Measurements from ENCODE around the gene ATXN2. TPM values are rescaled to one million over a fixed set of nuclear protein-coding genes. Genes with fewer than 3 reads are reported as not detected.

Gene ATXN2
- total RNA-seq, 2 experiments from 2014 or later: 38.2 to 39.3 TPM

DNA sequence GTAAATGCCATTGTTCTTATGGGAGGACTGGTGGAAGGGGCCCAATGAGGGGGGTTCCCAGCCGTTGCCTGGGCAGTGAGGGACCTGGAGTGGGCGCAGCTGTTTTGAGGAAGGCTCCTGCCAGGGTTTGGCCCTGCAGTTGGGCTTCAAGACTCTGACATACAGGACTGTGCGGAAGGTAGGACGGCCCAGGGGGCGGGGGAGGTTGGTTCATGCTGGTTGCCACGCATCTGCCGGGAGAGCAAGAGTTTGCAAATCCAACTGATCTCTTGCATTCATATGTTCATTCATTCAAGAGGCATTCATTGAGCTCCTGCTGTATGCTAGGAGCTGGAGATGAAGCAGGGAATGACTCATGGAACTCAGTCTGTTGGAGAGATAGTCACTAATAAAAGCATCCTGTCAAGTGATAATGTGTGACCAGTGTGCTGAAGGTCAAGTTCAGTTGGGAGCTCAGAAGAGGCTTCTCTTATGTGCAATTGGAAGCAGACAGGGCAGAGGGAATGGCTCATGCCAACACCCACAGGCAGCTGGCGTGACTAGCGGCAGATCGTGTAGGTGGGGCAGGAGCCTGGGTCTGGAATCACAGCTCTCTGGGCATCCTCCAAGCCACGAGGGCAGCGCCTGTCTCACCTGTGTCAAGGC lies 185.6 kb downstream of the ATXN2 start:
- no peak for ATAC-seq
- CTCF ChIA-PET: interaction anchor here (1.4 to 22.4 kb wide), 4 partner anchors 14 to 35 kb away, joined by 5 to 950 read pairs (median 34); no protein-coding TSS in a partner anchor

DNA sequence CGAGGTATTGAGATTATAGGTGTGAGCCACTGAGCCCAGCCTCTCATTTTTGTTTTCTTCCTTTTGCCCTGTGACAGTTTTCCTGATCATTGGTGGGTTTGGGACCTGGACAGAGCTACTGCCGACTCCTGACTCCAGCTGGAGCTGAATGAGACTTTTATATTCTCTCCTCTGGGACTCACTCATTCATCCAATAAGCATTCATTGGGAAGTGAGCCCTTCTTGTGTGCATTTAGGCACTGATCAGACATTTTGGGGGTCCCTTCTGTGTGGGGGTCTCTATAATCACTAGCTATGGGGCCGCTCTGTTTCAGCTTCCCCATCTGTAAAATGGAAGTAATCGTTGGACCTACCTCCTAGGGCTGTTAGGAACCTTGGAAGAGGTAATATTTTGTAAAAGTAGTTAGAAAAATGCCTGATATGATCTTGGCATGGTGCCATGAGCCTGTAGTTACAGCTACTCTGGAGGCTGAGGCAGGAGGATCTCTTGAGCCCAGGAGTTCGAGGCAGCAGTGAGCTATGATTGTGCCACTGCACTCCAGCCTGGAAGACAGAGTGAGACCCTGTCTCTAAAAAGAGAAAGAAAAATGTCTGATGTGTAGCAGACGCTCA lies 186.2 kb downstream of the ATXN2 start:
- no peak overlapping the region for H3K4me3 Mint-ChIP-seq

More for the DNA sequence above, 185.6 kb downstream of the ATXN2 start:
- no peak for DNase-seq
- H3K27me3 Mint-ChIP-seq: no peaks in the 10 kb centered on the region
- H3K4me3 Mint-ChIP-seq: no peak overlapping the region
- H3K4me1 Mint-ChIP-seq: peaks cover 58% of the 10 kb centered on the region
- H3K27ac Mint-ChIP-seq: no peak overlapping the region
- peaks cover 5% of the 10 kb centered on the region for H3K36me3 Mint-ChIP-seq
- H3K9me3 Mint-ChIP-seq (ENCODE audit: low read depth): no peaks in the 10 kb centered on the region

DNA sequence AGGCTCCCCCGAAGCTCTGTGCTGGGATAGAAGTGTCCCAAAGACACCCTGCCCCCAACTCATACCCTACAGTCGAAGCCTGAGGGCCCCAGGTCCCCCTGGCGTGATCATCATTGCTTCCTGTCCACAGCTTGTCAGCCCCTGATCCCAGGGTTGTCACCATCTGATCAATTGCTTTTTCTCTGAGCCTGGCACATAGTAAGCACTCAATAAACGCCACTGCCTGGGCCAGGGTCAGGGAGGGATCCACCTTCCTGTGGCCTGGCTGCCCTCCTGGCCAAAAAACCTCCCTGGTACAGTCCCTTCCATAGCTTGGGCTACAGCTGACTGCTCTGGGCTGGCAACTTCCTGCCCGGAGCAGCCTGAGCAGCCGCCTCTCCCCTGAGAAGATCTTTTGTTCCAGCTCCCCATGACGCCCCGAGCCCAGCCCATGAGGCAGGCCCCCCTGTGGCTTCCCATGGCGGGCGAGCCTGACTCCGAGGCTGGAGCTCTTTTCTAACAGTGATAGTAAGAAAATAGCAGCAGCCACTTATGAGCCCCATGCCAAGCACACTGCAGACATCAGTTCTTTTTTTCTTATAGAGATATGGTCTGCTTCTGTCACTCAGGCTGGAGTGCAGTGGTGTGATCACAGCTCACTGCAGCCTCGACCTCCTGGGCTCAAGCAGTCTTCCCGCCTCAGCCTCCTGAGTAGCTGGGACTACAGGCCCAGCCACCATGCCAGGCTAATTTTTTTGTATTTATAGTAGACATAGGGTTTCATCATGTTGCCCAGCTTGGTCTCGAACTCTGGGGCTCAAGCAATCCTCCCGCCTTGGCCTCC lies 186.9 kb downstream of the ATXN2 start:
- H3K4me3 Mint-ChIP-seq: no peak overlapping the region
- H3K36me3 Mint-ChIP-seq: peaks cover 3% of the 10 kb centered on the region
- H3K4me1 Mint-ChIP-seq: peaks cover 71% of the 10 kb centered on the region
- no peaks in the 10 kb centered on the region for H3K9me3 Mint-ChIP-seq (ENCODE audit: low read depth)
- no peak for ATAC-seq
- no peaks in the 10 kb centered on the region for H3K27me3 Mint-ChIP-seq
- H3K27ac Mint-ChIP-seq: peak overlapping the region; percentile 70
- CTCF ChIA-PET: interaction anchor here (0.9 to 22.4 kb wide), 9 partner anchors 9 to 94 kb away, joined by 3 to 950 read pairs (median 5); no protein-coding TSS in a partner anchor
- DNase-seq: no peak

More for the DNA sequence above, 186.2 kb downstream of the ATXN2 start:
- DNase-seq: no peak
- Mint-ChIP-seq H3K4me1 (peaks cover 64% of the 10 kb centered on the region), H3K9me3 (ENCODE audit: low read depth) (no peaks in the 10 kb centered on the region), H3K27me3 (no peaks in the 10 kb centered on the region), H3K27ac (peak overlapping the region; percentile 20), H3K36me3 (peaks cover 5% of the 10 kb centered on the region)
- no peak for ATAC-seq
- CTCF ChIA-PET: interaction anchor here (0.9 to 22.4 kb wide), 8 partner anchors 11 to 93 kb away, joined by 3 to 950 read pairs (median 6); no protein-coding TSS in a partner anchor

- Mint-ChIP-seq H3K27me3 (no peaks in the 10 kb centered on the region), H3K27ac (peak overlapping the region; percentile 62), H3K36me3 (peaks cover 5% of the 10 kb centered on the region), H3K9me3 (ENCODE audit: low read depth) (no peaks in the 10 kb centered on the region), H3K4me1 (peaks cover 70% of the 10 kb centered on the region), H3K4me3 (no peak overlapping the region)
- DNase-seq (no peak), ATAC-seq (no peak)
- CTCF ChIA-PET: interaction anchor here (1.1 to 22.4 kb wide), 4 partner anchors 8 to 38 kb away, joined by 3 to 950 read pairs (median 34); no protein-coding TSS in a partner anchor
Measured at GRCh38 chr12:111411185-111411764, 187.8 kb downstream of the ATXN2 start.

DNA sequence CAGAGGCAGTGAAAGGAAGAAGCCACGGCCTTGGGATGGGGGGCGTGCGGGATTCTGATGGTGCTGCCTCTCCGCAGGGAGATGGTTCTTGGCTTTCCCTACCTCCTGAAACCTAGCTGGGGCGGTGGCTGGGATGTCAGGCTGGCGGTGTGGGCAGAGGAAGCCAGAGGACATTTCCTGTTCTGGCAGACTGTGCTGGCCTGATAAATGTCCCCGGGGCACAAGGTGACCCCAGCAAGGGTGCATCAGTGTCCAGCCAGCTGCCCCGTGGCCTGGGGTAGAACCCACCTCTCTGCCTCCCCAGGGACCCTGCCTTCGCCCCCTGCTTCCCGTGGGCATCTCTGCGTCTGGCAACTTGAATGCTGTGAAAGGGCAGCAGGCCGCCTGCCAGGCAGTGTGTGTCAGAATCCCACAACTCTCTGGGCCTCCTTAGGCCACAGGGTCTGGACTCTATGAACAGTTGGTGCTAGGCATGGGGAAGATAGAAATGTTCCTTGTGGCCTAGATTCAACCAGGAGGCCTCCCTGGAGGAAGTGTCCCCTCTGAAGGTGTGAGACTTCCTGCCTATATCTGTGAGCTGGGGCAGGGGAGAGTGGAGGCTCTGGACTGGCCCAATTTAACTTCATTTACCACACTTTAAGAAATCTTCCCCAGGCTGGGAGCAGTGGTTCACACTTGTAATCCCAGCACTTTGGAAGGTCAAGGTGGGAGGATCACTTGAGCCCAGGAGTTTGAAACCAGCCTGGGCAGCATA lies 188.5 kb downstream of the ATXN2 start:
- Mint-ChIP-seq H3K27ac (peak overlapping the region; percentile 62), H3K36me3 (peaks cover 5% of the 10 kb centered on the region), H3K9me3 (ENCODE audit: low read depth) (no peaks in the 10 kb centered on the region), H3K4me1 (peaks cover 70% of the 10 kb centered on the region), H3K27me3 (no peaks in the 10 kb centered on the region), H3K4me3 (no peak overlapping the region)
- CTCF ChIA-PET: interaction anchor here (9.4 to 22.4 kb wide), 2 partner anchors 13 to 38 kb away, joined by 61 to 950 read pairs; no protein-coding TSS in a partner anchor
- no peak for DNase-seq
- ATAC-seq: no peak

- ATAC-seq (no peak), DNase-seq (peak; percentile 56)
- CTCF ChIA-PET: interaction anchor here (1.8 to 22.4 kb wide), 3 partner anchors 12 to 39 kb away, joined by 7 to 950 read pairs (median 61); no protein-coding TSS in a partner anchor
- Mint-ChIP-seq H3K9me3 (ENCODE audit: low read depth) (no peaks in the 10 kb centered on the region), H3K36me3 (peaks cover 5% of the 10 kb centered on the region), H3K4me1 (peaks cover 68% of the 10 kb centered on the region), H3K27me3 (no peaks in the 10 kb centered on the region), H3K27ac (peak overlapping the region; percentile 66), H3K4me3 (peak overlapping the region; percentile 31)
Measured at GRCh38 chr12:111409780-111410430, 189.2 kb downstream of the ATXN2 start.

GRCh38 chr12:111409403-111409779 lies 189.7 kb downstream of the ATXN2 start:
- H3K9me3 Mint-ChIP-seq (ENCODE audit: low read depth): no peaks in the 10 kb centered on the region
- peaks cover 69% of the 10 kb centered on the region for H3K4me1 Mint-ChIP-seq
- peak overlapping the region; percentile 66 for H3K27ac Mint-ChIP-seq
- H3K36me3 Mint-ChIP-seq: peaks cover 5% of the 10 kb centered on the region
- peak overlapping the region; percentile 31 for H3K4me3 Mint-ChIP-seq
- DNase-seq (no peak), ATAC-seq (no peak)
- CTCF ChIA-PET: interaction anchor here (1.8 to 22.4 kb wide), 3 partner anchors 11 to 39 kb away, joined by 7 to 950 read pairs (median 61); no protein-coding TSS in a partner anchor
- peaks cover 3% of the 10 kb centered on the region for H3K27me3 Mint-ChIP-seq

GRCh38 chr12:111408686-111409402 lies 190.3 kb downstream of the ATXN2 start:
- Mint-ChIP-seq H3K27me3 (peaks cover 8% of the 10 kb centered on the region), H3K27ac (peak overlapping the region; percentile 66), H3K36me3 (peaks cover 5% of the 10 kb centered on the region), H3K4me1 (peaks cover 74% of the 10 kb centered on the region), H3K9me3 (ENCODE audit: low read depth) (no peaks in the 10 kb centered on the region), H3K4me3 (peak overlapping the region; percentile 88)
- DNase-seq (no peak), ATAC-seq (no peak)
- CTCF ChIA-PET: interaction anchor here (0.7 to 22.4 kb wide), 4 partner anchors 11 to 121 kb away, joined by 3 to 950 read pairs (median 34); no protein-coding TSS in a partner anchor

DNA sequence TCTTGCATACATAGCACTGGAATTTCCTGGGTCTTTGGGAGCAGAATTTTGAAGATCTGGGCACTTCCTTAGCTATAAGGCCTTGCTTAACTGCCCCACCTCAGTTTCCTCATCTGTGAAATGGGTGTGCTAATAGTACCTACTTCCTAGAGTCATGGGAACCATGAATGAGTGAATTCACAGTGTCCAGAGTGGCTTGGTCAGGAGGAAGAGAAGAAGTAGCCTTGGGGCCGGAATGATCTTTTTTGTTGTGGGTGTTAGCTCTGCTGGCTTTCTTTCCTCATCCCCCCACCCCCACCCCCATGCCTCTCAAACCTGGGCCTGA lies 191.0 kb downstream of the ATXN2 start:
- CTCF ChIA-PET: interaction anchor here (0.7 to 22.4 kb wide), 3 partner anchors 10 to 122 kb away, joined by 3 to 950 read pairs (median 61); no protein-coding TSS in a partner anchor
- Mint-ChIP-seq H3K4me3 (peak overlapping the region; percentile 88), H3K27ac (peak overlapping the region; percentile 6), H3K4me1 (peaks cover 75% of the 10 kb centered on the region), H3K36me3 (peaks cover 2% of the 10 kb centered on the region), H3K27me3 (peaks cover 12% of the 10 kb centered on the region), H3K9me3 (ENCODE audit: low read depth) (no peaks in the 10 kb centered on the region)
- ATAC-seq (no peak), DNase-seq (no peak)

DNA sequence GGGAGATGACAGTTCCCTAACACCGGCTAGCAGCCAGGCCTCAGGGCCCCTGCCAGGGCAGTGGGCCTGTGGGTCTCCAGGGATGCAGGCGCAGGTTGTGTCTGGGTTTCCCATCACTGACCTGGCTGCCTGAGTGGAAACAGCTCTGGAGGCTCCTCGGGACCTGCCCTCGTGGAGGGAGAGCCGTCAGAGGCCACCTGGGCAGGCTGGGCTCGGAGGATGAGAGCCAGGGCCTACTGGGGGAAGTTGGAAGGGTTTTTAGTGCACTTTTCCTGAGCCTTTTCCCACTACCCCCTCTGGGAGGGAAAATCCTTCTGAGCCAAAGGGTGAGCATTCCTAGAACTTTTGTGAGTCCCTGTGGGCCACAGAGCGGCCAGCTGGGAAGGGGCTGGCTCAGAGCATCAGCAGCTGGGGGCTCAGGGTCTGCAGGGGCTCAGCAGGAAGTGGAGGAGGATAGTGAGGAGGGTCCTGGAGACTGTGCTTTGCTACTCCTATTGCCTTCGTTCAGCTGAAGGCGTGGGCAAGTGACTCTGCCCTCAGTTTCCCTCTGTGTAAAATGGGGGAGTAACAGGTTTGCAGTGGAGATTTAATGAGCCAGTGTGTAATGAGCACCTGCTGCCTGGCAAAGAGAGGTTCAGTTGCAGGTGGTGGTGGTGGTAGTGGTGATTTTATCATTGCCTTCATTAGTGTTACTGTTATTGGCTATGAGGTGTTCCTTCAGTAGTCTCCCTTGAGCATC lies 191.6 kb downstream of the ATXN2 start:
- Mint-ChIP-seq H3K4me3 (peak overlapping the region; percentile 88), H3K27me3 (peaks cover 12% of the 10 kb centered on the region), H3K4me1 (peaks cover 75% of the 10 kb centered on the region), H3K9me3 (ENCODE audit: low read depth) (no peaks in the 10 kb centered on the region), H3K36me3 (peaks cover 2% of the 10 kb centered on the region), H3K27ac (peak overlapping the region; percentile 91)
- CTCF ChIA-PET: interaction anchor here (9.4 to 22.4 kb wide), 2 partner anchors 10 to 41 kb away, joined by 61 to 950 read pairs; no protein-coding TSS in a partner anchor
- ATAC-seq: no peak
- DNase-seq: no peak
